H1 (cell line): ENCODE results near the gene LSM11. TPM values are rescaled to one million over a fixed set of nuclear protein-coding genes. Genes with fewer than 3 reads are reported as not detected.

Experiments used
- CTCF ChIA-PET: fragments of 300-600 bp; sonication (Branson Sonifier 250); formaldehyde crosslinking; loops from one replicate; lab custom pipeline; 2021; ENCODE audit not compliant: partially characterized antibody; lab: Charles Lee
- POLR2A ChIA-PET: fragments of 300-600 bp; sonication (Branson Sonifier 250); formaldehyde crosslinking; loops from one replicate; lab custom pipeline; 2021; ENCODE audit warnings: inconsistent platforms; ENCODE audit not compliant: partially characterized antibody; lab: Charles Lee
- DNase-seq, 2 experiments: peaks; one replicate each; pipeline versions ENCODE4 v3.0.0 to v3.0.0-alpha.2; 2010 to 2022; ENCODE audit warnings: low spot score in 2 of 2, low read depth in 1 of 2, mixed read lengths in 1 of 2
- FAIRE-seq: peaks from 2 replicates; lab custom pipeline; 2011; peaks lifted over from hg19 to GRCh38; lab: Jason Lieb, UNC
- H2AFZ ChIP-seq: 2 replicates; pipeline ENCODE4 v1.8.1; 2012; ENCODE audit warnings: low read length, inconsistent platforms
- H2AK5ac ChIP-seq: 2 replicates; pipeline ENCODE4 v1.6.1; 2013; ENCODE audit warnings: low read depth, low read length
- H2BK120ac ChIP-seq: replicated peaks from 2 replicates; pipeline ENCODE3; 2013; ENCODE audit warnings: low read depth, low read length, inconsistent platforms
- H2BK12ac ChIP-seq: 2 replicates; pipeline ENCODE4 v1.6.1; 2013; ENCODE audit warnings: low read depth, low read length
- H2BK15ac ChIP-seq: 2 replicates; pipeline ENCODE4 v1.6.1; 2013; ENCODE audit warnings: low read length
- H2BK20ac ChIP-seq: 2 replicates; pipeline ENCODE4 v1.6.1; 2013; ENCODE audit warnings: low read length
- H2BK5ac ChIP-seq: 2 replicates; pipeline ENCODE4 v1.6.1; 2013; ENCODE audit warnings: low read depth, low read length
- H3K14ac ChIP-seq: 2 replicates; pipeline ENCODE4 v1.6.1; 2013; ENCODE audit warnings: inconsistent platforms; ENCODE audit not compliant: insufficient read length
- H3K18ac ChIP-seq: 2 replicates; pipeline ENCODE4 v1.6.1; 2013; ENCODE audit warnings: low read length; ENCODE audit errors: extremely low read depth
- H3K23ac ChIP-seq: 2 replicates; pipeline ENCODE4 v1.6.1; 2013; ENCODE audit warnings: inconsistent platforms; ENCODE audit not compliant: insufficient read length
- H3K23me2 ChIP-seq: 2 replicates; pipeline ENCODE4 v1.6.1; 2013; ENCODE audit warnings: low read depth, low read length
- H3K27ac ChIP-seq: 2 replicates; pipeline ENCODE4 v1.6.1; 2011; ENCODE audit warnings: low read depth, low read length, inconsistent platforms
- H3K27me3 ChIP-seq, 4 experiments: replicated peaks in 1 of 4; 1 replicate in 1 of 4; 2 replicates in 3 of 4; pipeline versions ENCODE4 v1.6.1 to v1.8.1; 2011 to 2013; ENCODE audit warnings: low read length in 3 of 4, mild to moderate bottlenecking in 3 of 4, inconsistent platforms in 2 of 4, mixed read lengths in 2 of 4, moderate library complexity in 1 of 4; ENCODE audit not compliant: control insufficient read depth in 3 of 4, insufficient read depth in 3 of 4; ENCODE audit errors: extremely low read depth in 1 of 4
- H3K36me3 ChIP-seq, 4 experiments: 2 replicates each; pipeline versions ENCODE4 v1.6.1 to v1.8.1; 2011 to 2013; ENCODE audit warnings: mild to moderate bottlenecking in 4 of 4, low read length in 3 of 4, moderate library complexity in 2 of 4, control low read depth in 1 of 4, inconsistent platforms in 1 of 4; ENCODE audit not compliant: insufficient read depth in 4 of 4, control insufficient read depth in 2 of 4
- H3K4ac ChIP-seq: replicated peaks from 2 replicates; pipeline ENCODE3; 2013; ENCODE audit warnings: low read length, low read depth, mixed read lengths, inconsistent platforms; ENCODE audit not compliant: insufficient read length
- H3K4me1 ChIP-seq, 4 experiments: replicated peaks in 1 of 4; 1 replicate in 1 of 4; 2 replicates in 3 of 4; pipeline versions ENCODE4 v1.6.1 to v1.8.1; 2011 to 2013; ENCODE audit warnings: low read length in 3 of 4, inconsistent platforms in 2 of 4, mixed read lengths in 1 of 4; ENCODE audit not compliant: insufficient read depth in 4 of 4, control insufficient read depth in 3 of 4
- H3K4me2 ChIP-seq, 2 experiments: 2 replicates each; pipeline versions ENCODE4 v1.6.1 to v1.8.1; 2011 to 2013; ENCODE audit warnings: low read depth in 2 of 2, low read length in 2 of 2, control low read depth in 1 of 2, inconsistent platforms in 1 of 2, mild to moderate bottlenecking in 1 of 2; ENCODE audit not compliant: insufficient read depth in 1 of 2
- H3K4me3 ChIP-seq, 4 experiments: fragments of 200-600, 300-600 bp in 1 of 4; sonication (generic), shearing (Covaris generic), sonication (Bioruptor Twin) in 1 of 4; 2 replicates each; pipeline versions ENCODE4 v1.5.1 to v1.8.1; 2011 to 2016; ENCODE audit warnings: low read length in 4 of 4, low read depth in 3 of 4, control low read depth in 2 of 4, inconsistent platforms in 2 of 4, mild to moderate bottlenecking in 2 of 4, mixed read lengths in 1 of 4, moderate library complexity in 1 of 4; ENCODE audit not compliant: insufficient read depth in 2 of 4; ENCODE audit errors: extremely low read depth in 1 of 4
- H3K56ac ChIP-seq: replicated peaks from 2 replicates; pipeline ENCODE3; 2013; ENCODE audit warnings: low read depth, mild to moderate bottlenecking, mixed read lengths, low read length, inconsistent platforms; ENCODE audit not compliant: insufficient read length
- H3K79me1 ChIP-seq: 2 replicates; pipeline ENCODE4 v1.6.1; 2013; ENCODE audit warnings: low read depth, low read length, control low read depth
- H3K79me2 ChIP-seq, 2 experiments: 2 replicates each; pipeline versions ENCODE4 v1.6.1 to v1.8.1; 2012 to 2013; ENCODE audit warnings: low read length in 2 of 2, mild to moderate bottlenecking in 2 of 2, inconsistent platforms in 1 of 2; ENCODE audit not compliant: insufficient read depth in 2 of 2, control insufficient read depth in 1 of 2
- H3K9ac ChIP-seq, 4 experiments: replicated peaks in 1 of 4; 1 replicate in 1 of 4; 2 replicates in 3 of 4; pipeline versions ENCODE4 v1.6.1 to v1.8.1; 2011 to 2013; ENCODE audit warnings: low read depth in 3 of 4, low read length in 3 of 4, control low read depth in 2 of 4, mild to moderate bottlenecking in 2 of 4, moderate library complexity in 2 of 4, inconsistent platforms in 1 of 4; ENCODE audit errors: extremely low read depth in 1 of 4
- H3K9me3 ChIP-seq, 2 experiments: 2 replicates each; pipeline versions ENCODE4 v1.6.1 to v1.8.1; 2012 to 2013; ENCODE audit warnings: mild to moderate bottlenecking in 2 of 2, moderate library complexity in 2 of 2, control low read depth in 1 of 2, inconsistent platforms in 1 of 2, low read depth in 1 of 2, low read length in 1 of 2, mixed read lengths in 1 of 2; ENCODE audit not compliant: insufficient read depth in 2 of 2
- H4K20me1 ChIP-seq, 2 experiments: replicated peaks in 1 of 2; 2 replicates each; pipeline versions ENCODE3 to v1.8.1; 2011 to 2013; ENCODE audit warnings: inconsistent platforms in 2 of 2, low read length in 2 of 2, mild to moderate bottlenecking in 1 of 2; ENCODE audit not compliant: insufficient read depth in 2 of 2, control insufficient read depth in 1 of 2
- H4K5ac ChIP-seq: 2 replicates; pipeline ENCODE4 v1.6.1; 2013; ENCODE audit warnings: low read length, low read depth, mixed read lengths, inconsistent platforms; ENCODE audit not compliant: insufficient read length
- H4K8ac ChIP-seq: 2 replicates; pipeline ENCODE4 v1.8.0; 2013; ENCODE audit warnings: mild to moderate bottlenecking, moderate library complexity, low read length, inconsistent platforms; ENCODE audit not compliant: insufficient read depth; ENCODE audit errors: extremely low read depth
- H4K91ac ChIP-seq: replicated peaks from 2 replicates; pipeline ENCODE3; 2013; ENCODE audit warnings: low read length, mixed read lengths, inconsistent platforms; ENCODE audit not compliant: insufficient read length
- BRCA1 ChIP-seq: IDR thresholded peaks from 2 replicates; pipeline ENCODE4 v1.6.1; 2012; ENCODE audit warnings: low read depth, low read length, improper control_type of control experiment
- GTF2F1 ChIP-seq: IDR thresholded peaks from 2 replicates; pipeline ENCODE4 v1.6.1; 2012; ENCODE audit warnings: low read depth, low read length, improper control_type of control experiment, borderline replicate concordance
- HDAC6 ChIP-seq: IDR thresholded peaks from one replicate; pipeline ENCODE4 v1.7.1; 2012; ENCODE audit warnings: low read depth, mild to moderate bottlenecking, inconsistent platforms, low read length, moderate library complexity
- JUND ChIP-seq: IDR thresholded peaks from 2 replicates; pipeline ENCODE4 v1.6.1; 2011; ENCODE audit warnings: mild to moderate bottlenecking, improper control_type of control experiment, low read length
- KDM4A ChIP-seq: IDR thresholded peaks from one replicate; pipeline ENCODE4 v1.7.1; 2012; ENCODE audit warnings: low read depth, mild to moderate bottlenecking, moderate library complexity, low read length, inconsistent platforms; ENCODE audit not compliant: severe bottlenecking
- NANOG ChIP-seq: IDR thresholded peaks from 2 replicates; pipeline ENCODE4 v1.6.1; 2011; ENCODE audit warnings: low read length, low read depth, mild to moderate bottlenecking, inconsistent platforms; ENCODE audit not compliant: insufficient read depth, poor library complexity, severe bottlenecking
- POLR2AphosphoS5 ChIP-seq: IDR thresholded peaks from 2 replicates; pipeline ENCODE4 v1.6.1; 2011; ENCODE audit warnings: low read depth, low read length
- SAP30 ChIP-seq: fragments of 300-600 bp; sonication (generic); IDR thresholded peaks from 2 replicates; pipeline ENCODE4 v1.7.1; 2012; ENCODE audit warnings: low read length, moderate library complexity, mild to moderate bottlenecking, inconsistent platforms; ENCODE audit not compliant: insufficient read depth, insufficient replicate concordance
- SIRT6 ChIP-seq: IDR thresholded peaks from one replicate; pipeline ENCODE4 v1.7.1; 2012; ENCODE audit warnings: low read length, inconsistent platforms
- SP1 ChIP-seq: IDR thresholded peaks from 2 replicates; pipeline ENCODE4 v1.6.1; 2011; ENCODE audit warnings: low read depth, low read length
- TEAD4 ChIP-seq: IDR thresholded peaks from 2 replicates; pipeline ENCODE4 v1.6.1; 2012; ENCODE audit warnings: low read depth, low read length, inconsistent platforms, mixed read lengths
- WGBS, 2 experiments: shearing (Covaris generic) in 1 of 2; methylation state at CpG; one replicate each; pipeline versions ENCODE4 v1.1.6 to v1.1.7; 2013 to 2015; ENCODE audit warnings: low lambda C conversion rate in 2 of 2, mixed read lengths in 2 of 2, inconsistent platforms in 1 of 2, low coverage in 1 of 2, missing lambda C conversion rate in 1 of 2; ENCODE audit not compliant: insufficient replicate concordance in 2 of 2, insufficient coverage in 1 of 2, insufficient read length in 1 of 2; ENCODE audit errors: extremely low coverage in 1 of 2, missing lambda C conversion rate in 1 of 2; 5-methylcytosine and 5-hydroxymethylcytosine counted together
- polyA plus RNA-seq, 7 experiments: library from polyadenylated mRNA; depleted of rRNA in 3 of 7; stranded (reverse) in 5 of 7; unstranded in 2 of 7; fragments of >200 nt in 5 of 7; fragments of 200-250 nt in 2 of 7; gene quantifications; 1 replicate in 5 of 7; 2 replicates in 1 of 7; 4 replicates in 1 of 7; pipeline versions ENCODE4 v1.2.1 to v1.2.3, GENCODE V29; 2011 to 2013; ENCODE audit warnings: missing spikeins in 2 of 7, mixed read lengths in 2 of 7
- total RNA-seq: library from RNA; stranded (reverse); fragmentation: NEBNext Ultra II Directional; extraction: Animal tissue kit (Norgen Biotek cat#: 25700); gene quantifications from 2 replicates; pipeline ENCODE4 v1.2.1, GENCODE V29; 2021
- TF ChIP-seq, protein P1 (sequence below): IDR thresholded peaks from 2 replicates; pipeline ENCODE4 v1.6.1; 2011; ENCODE audit warnings: low read depth, mild to moderate bottlenecking, low read length; ENCODE audit not compliant: insufficient read depth
- TF ChIP-seq, protein P2 (sequence below): IDR thresholded peaks from 2 replicates; pipeline ENCODE4 v1.6.1; 2012; ENCODE audit warnings: low read length, inconsistent platforms

Gene LSM11
- total and polyA plus RNA-seq, 2 of the 8 experiments (the other 6 are each of a cell fraction or from before 2014, with no cell fraction given) = 1.8 to 3.9 TPM

DNA sequence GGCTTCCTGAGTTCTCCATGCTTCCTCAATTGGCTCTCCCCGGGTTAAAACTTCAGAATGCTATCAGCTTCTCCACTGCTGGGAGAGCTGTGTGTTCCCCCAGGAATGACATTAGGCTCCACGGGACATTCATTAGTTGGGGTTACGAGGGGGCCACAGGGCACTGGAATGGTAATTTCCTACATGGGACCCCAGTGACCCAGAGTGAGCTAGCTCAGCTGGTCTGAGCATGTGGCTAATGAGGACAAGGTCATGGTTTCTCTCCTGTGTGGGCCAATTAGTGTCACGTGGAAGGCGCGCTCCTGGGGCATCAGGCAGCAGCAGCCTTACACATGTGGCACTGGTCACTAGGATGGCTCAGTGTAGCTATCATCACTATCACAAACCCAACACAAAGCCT lies 21.0 kb downstream of the LSM11 start:
- 88% methylated on average over 6 of the region's 6 CpGs; no CpG with 5 or more reads in 1 of the 2 experiments for WGBS, 2 experiments
- peaks cover 0 to 3% of the 10 kb centered on the region in 2 experiments for H4K20me1 ChIP-seq
- no peak overlapping the region for H4K5ac ChIP-seq
- H3K56ac ChIP-seq = no peak overlapping the region
- no peaks in the 10 kb centered on the region for H3K23me2 ChIP-seq
- no peak overlapping the region for H3K4me2 ChIP-seq
- no peaks in the 10 kb centered on the region for H3K79me2 ChIP-seq
- DNase-seq (no peak), FAIRE-seq (no peak)
- no peak overlapping the region for H2AFZ ChIP-seq
- H3K4me1 ChIP-seq = no peaks in the 10 kb centered on the region
- H3K79me1 ChIP-seq = no peaks in the 10 kb centered on the region
- no peaks in the 10 kb centered on the region for H3K27me3 ChIP-seq
- no peak overlapping the region for H3K4ac ChIP-seq
- no peak overlapping the region for H3K27ac ChIP-seq
- H2BK15ac ChIP-seq = no peak overlapping the region
- H4K8ac ChIP-seq = no peak overlapping the region
- no peak overlapping the region for H3K18ac ChIP-seq
- no peak overlapping the region for H2AK5ac ChIP-seq
- no peak overlapping the region for H3K9ac ChIP-seq
- no peaks in the 10 kb centered on the region for H3K36me3 ChIP-seq
- H2BK12ac ChIP-seq = no peak overlapping the region
- CTCF ChIA-PET = interaction anchor here (0.6 to 4.2 kb wide), 7 partner anchors 9 to 1486 kb away, joined by 3 to 34 read pairs (median 4); partner anchors contain the start of gene LSM11
- POLR2A ChIA-PET = no interaction called here
- H2BK120ac ChIP-seq = no peak overlapping the region
- H3K14ac ChIP-seq = no peak overlapping the region
- no peak overlapping the region for H2BK20ac ChIP-seq
- no peak overlapping the region for H3K23ac ChIP-seq
- no peaks in the 10 kb centered on the region for H3K9me3 ChIP-seq
- no peak overlapping the region for H2BK5ac ChIP-seq
- H4K91ac ChIP-seq = no peak overlapping the region
- H3K4me3 ChIP-seq = no peak overlapping the region
- TF ChIP-seq, protein P1, sequence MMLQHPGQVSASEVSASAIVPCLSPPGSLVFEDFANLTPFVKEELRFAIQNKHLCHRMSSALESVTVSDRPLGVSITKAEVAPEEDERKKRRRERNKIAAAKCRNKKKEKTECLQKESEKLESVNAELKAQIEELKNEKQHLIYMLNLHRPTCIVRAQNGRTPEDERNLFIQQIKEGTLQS = no peak
- TF ChIP-seq, protein P2, sequence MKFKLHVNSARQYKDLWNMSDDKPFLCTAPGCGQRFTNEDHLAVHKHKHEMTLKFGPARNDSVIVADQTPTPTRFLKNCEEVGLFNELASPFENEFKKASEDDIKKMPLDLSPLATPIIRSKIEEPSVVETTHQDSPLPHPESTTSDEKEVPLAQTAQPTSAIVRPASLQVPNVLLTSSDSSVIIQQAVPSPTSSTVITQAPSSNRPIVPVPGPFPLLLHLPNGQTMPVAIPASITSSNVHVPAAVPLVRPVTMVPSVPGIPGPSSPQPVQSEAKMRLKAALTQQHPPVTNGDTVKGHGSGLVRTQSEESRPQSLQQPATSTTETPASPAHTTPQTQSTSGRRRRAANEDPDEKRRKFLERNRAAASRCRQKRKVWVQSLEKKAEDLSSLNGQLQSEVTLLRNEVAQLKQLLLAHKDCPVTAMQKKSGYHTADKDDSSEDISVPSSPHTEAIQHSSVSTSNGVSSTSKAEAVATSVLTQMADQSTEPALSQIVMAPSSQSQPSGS = no peak
- TF ChIP-seq NANOG (no peak), TEAD4 (no peak), SIRT6 (no peak), BRCA1 (no peak), HDAC6 (no peak), GTF2F1 (no peak), SAP30 (no peak), POLR2AphosphoS5 (no peak), SP1 (no peak), KDM4A (no peak), JUND (no peak)
